SW 1271 (cell line): ENCODE measurements around the gene SPEM1.
"Not testable (repeated sequence)": the region's sequence is repeated elsewhere in the genome, so short reads cannot be mapped to it uniquely, and the experiment has no call there.

ENCODE experiments used
- DNase-seq, 2 experiments: peaks; one replicate each; lab custom pipeline; 2025; lab: John Stamatoyannopoulos, UW

Gene SPEM1

GRCh38 chr17:7470457-7470973 is 50.4 kb downstream of the SPEM1 start:
- not testable (repeated sequence) for DNase-seq
